HG03520 (cell line): ENCODE measurements around the gene ASTE1.
"Not testable (repeated sequence)": the region's sequence is repeated elsewhere in the genome, so short reads cannot be mapped to it uniquely, and the experiment has no call there.

Source experiments
- ATAC-seq: cut with Tn5 transposase; IDR thresholded peaks from one replicate; pipeline ENCODE4 v1.9.1; 2021; ENCODE audit warnings: mild to moderate bottlenecking, moderate library complexity; ENCODE audit not compliant: unreplicated experiment

Gene ASTE1

GRCh38 chr3:131009698-131010097 lies 16.9 kb downstream of the ASTE1 start:
- ATAC-seq, result no peak

- ATAC-seq, result no peak
Observed at GRCh38 chr3:131008326-131008725, 18.3 kb downstream of the ASTE1 start.

- no peak for ATAC-seq
Observed at GRCh38 chr3:131007782-131008181, 18.8 kb downstream of the ASTE1 start.

- no peak for ATAC-seq
Observed at GRCh38 chr3:131007256-131007655, 19.4 kb downstream of the ASTE1 start.

GRCh38 chr3:131004603-131005002 lies 22.0 kb downstream of the ASTE1 start:
- ATAC-seq, result no peak

GRCh38 chr3:131001071-131001470 lies 25.6 kb downstream of the ASTE1 start:
- no peak for ATAC-seq

- ATAC-seq, result no peak
Observed at GRCh38 chr3:130997289-130997688, 29.3 kb downstream of the ASTE1 start.

GRCh38 chr3:130992344-130992743 lies 34.3 kb downstream of the ASTE1 start:
- ATAC-seq, result no peak

GRCh38 chr3:130991126-130991525 lies 35.5 kb downstream of the ASTE1 start:
- no peak for ATAC-seq

GRCh38 chr3:130990282-130990681 lies 36.3 kb downstream of the ASTE1 start:
- no peak for ATAC-seq

GRCh38 chr3:130981469-130981868 lies 45.2 kb downstream of the ASTE1 start:
- no peak for ATAC-seq

GRCh38 chr3:130979117-130979516 lies 47.5 kb downstream of the ASTE1 start:
- ATAC-seq, result no peak

GRCh38 chr3:130976706-130977105 lies 49.9 kb downstream of the ASTE1 start:
- ATAC-seq, result no peak

- no peak for ATAC-seq
Observed at GRCh38 chr3:130975251-130975650, 51.4 kb downstream of the ASTE1 start.

GRCh38 chr3:130974201-130974600 lies 52.4 kb downstream of the ASTE1 start:
- no peak for ATAC-seq

GRCh38 chr3:130973406-130973805 lies 53.2 kb downstream of the ASTE1 start:
- ATAC-seq, result no peak

GRCh38 chr3:130972592-130972991 lies 54.0 kb downstream of the ASTE1 start:
- not testable (repeated sequence) for ATAC-seq

GRCh38 chr3:130971208-130971607 lies 55.4 kb downstream of the ASTE1 start:
- no peak for ATAC-seq

GRCh38 chr3:130969621-130970020 lies 57.0 kb downstream of the ASTE1 start:
- ATAC-seq, result no peak

- no peak for ATAC-seq
Observed at GRCh38 chr3:130968221-130968620, 58.4 kb downstream of the ASTE1 start.

- no peak for ATAC-seq
Observed at GRCh38 chr3:130967281-130967680, 59.3 kb downstream of the ASTE1 start.

GRCh38 chr3:130963878-130964277 lies 62.7 kb downstream of the ASTE1 start:
- no peak for ATAC-seq
